ENCODE results near the gene ASB14.

ASB14 gene

DNA sequence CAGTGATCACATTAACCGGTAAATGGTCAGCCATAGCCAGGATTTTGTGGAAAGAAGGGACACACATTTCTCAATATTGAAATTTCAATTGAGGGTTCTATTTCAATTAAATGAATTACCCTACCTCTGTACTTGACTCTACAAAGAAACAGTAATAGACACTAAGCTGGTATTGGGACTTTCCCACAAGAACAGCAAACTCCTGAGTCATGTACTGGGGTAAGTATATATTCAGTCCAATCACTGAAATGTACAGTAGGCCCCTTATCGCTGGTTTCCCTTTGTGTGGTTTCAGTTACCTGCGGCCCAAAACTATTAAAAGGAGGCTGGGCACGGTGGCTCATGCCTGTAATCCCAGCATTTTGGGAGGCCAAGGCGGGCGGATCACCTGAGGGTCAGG is 17.6 kb downstream of the ASB14 start (continued):
- no peak for TF ChIP-seq ZNF274 (IDR thresholded peaks at IDR 0.05; ENCODE audit: low read length)
- no peak for TF ChIP-seq ZNF274 (tag by site-specific recombination; IDR thresholded peaks at IDR 0.05; ENCODE audit: borderline replicate concordance)
- no peak for TF ChIP-seq ZNF138 (tag by site-specific recombination; IDR thresholded peaks at IDR 0.05; ENCODE audit: borderline replicate concordance)

DNA sequence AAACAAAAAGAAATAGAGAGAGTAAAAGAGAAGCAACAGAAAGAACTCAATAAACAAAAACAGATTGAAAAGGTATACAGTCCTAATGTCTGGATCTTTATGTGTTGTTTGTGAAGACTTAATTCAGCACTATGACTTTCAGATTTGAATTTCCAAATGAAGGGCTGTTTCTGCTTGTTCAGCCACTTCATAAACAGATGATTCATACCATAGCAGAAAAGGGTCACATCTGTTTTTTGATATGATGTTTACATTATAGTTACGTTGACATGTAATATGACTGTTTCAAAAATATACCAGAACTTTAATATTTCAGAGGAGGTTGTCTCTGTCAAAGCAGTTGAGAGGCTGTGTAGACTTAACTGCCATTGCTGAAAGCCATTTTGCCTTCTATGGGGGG is 24.1 kb downstream of the ASB14 start:
- CTCF ChIA-PET, result no interaction called here

DNA sequence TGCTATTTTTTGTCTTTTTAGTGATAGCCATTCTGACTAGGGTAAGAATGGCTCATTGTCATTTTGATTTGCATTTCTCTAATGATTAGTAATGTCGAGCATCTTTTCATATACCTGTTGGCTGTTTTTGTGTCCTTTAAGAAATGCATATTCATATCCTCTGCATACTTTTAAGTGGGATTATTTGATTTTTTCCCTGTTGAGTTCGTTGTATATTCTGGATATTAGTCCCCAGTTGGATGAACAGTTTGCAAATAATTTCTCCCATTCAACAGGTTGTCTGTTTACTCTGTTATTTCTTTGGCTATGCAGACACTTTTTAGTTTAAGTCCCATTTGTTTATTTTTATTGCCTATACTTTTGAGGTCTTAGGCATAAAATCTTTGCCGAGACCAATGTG is 30.6 kb downstream of the ASB14 start:
- Histone ChIP-seq H3K4me1 (ENCODE audit: control insufficient read depth, insufficient read depth, low read length) (no peaks in the 10 kb centered on the region), H3K36me3 (ENCODE audit: control insufficient read depth in 2 of 2, insufficient read depth in 1 of 2, low read length in 2 of 2) (peaks cover 58 to 90% of the 10 kb centered on the region in 2 experiments)
- TF ChIP-seq SCRT2 (tag by site-specific recombination; IDR thresholded peaks at IDR 0.05) (peak; percentile 68), ZNF23 (tag by site-specific recombination; IDR thresholded peaks at IDR 0.05; ENCODE audit: borderline replicate concordance) (no peak), KLF16 (tag by site-specific recombination; IDR thresholded peaks at IDR 0.05) (no peak), SCRT1 (tag by site-specific recombination; IDR thresholded peaks at IDR 0.05; ENCODE audit: borderline replicate concordance) (peak; percentile 68), GFI1B (tag by site-specific recombination; IDR thresholded peaks at IDR 0.05) (no peak), KLF8 (tag by site-specific recombination; IDR thresholded peaks at IDR 0.05) (no peak)

More for the DNA sequence above, 24.1 kb downstream of the ASB14 start:
- no peak overlapping the region for H3K4me3 ChIP-seq (ENCODE audit: low read depth, low read length)
- no peak for TF ChIP-seq ZNF26 (tag by site-specific recombination; IDR thresholded peaks at IDR 0.05)
- TF ChIP-seq ZSCAN16 (tag by site-specific recombination; IDR thresholded peaks at IDR 0.05), result no peak
- TF ChIP-seq ZSCAN30 (tag by site-specific recombination; IDR thresholded peaks at IDR 0.05), result no peak
- no peak for TF ChIP-seq ZNF19 (tag by site-specific recombination; IDR thresholded peaks at IDR 0.05; ENCODE audit: low read depth)
- no peak for TF ChIP-seq ZNF175 (tag by site-specific recombination; IDR thresholded peaks at IDR 0.05)
- no peak for TF ChIP-seq ZNF274 (IDR thresholded peaks at IDR 0.05; ENCODE audit: low read length)
- TF ChIP-seq ZNF274 (tag by site-specific recombination; IDR thresholded peaks at IDR 0.05; ENCODE audit: borderline replicate concordance), result no peak
- TF ChIP-seq ZNF23 (tag by site-specific recombination; IDR thresholded peaks at IDR 0.05; ENCODE audit: borderline replicate concordance), result no peak
- TF ChIP-seq ZNF747 (tag by site-specific recombination; IDR thresholded peaks at IDR 0.05), result no peak
- no peak for TF ChIP-seq ZNF837 (tag by site-specific recombination; IDR thresholded peaks at IDR 0.05)
- no peak for TF ChIP-seq ZBTB11 (tag by site-specific recombination; conservative IDR thresholded peaks at IDR 0.05; ENCODE audit: low read depth)
- TF ChIP-seq ZNF529 (tag by site-specific recombination; IDR thresholded peaks at IDR 0.05; ENCODE audit: insufficient replicate concordance), result no peak
- no peak for TF ChIP-seq ZBTB7A (tag by site-specific recombination; IDR thresholded peaks at IDR 0.05; ENCODE audit: low read depth)
- TF ChIP-seq ZNF2 (tag by site-specific recombination; IDR thresholded peaks at IDR 0.05), result no peak
- TF ChIP-seq ZNF266 (tag by site-specific recombination; IDR thresholded peaks at IDR 0.05; ENCODE audit: low read depth), result no peak
- TF ChIP-seq REPIN1 (tag by site-specific recombination; IDR thresholded peaks at IDR 0.05; ENCODE audit: low read depth), result no peak
- H3K9me3 ChIP-seq (ENCODE audit: control insufficient read depth, insufficient read depth, low read depth, low read length), result no peaks in the 10 kb centered on the region
- POLR2A ChIA-PET, result no interaction called here
- peaks cover 40 to 71% of the 10 kb centered on the region in 2 experiments for H3K36me3 ChIP-seq (ENCODE audit: control insufficient read depth in 2 of 2, insufficient read depth in 1 of 2, low read length in 2 of 2)
- no peaks in the 10 kb centered on the region for H3K4me1 ChIP-seq (ENCODE audit: control insufficient read depth, insufficient read depth, low read length)
- no peak overlapping the region for H3K27ac ChIP-seq (ENCODE audit: extremely low read depth, low read depth, low read length)

More for the DNA sequence above, 30.6 kb downstream of the ASB14 start:
- Histone ChIP-seq H3K27ac (ENCODE audit: extremely low read depth, low read depth, low read length) (no peak overlapping the region), H3K9me3 (ENCODE audit: control insufficient read depth, insufficient read depth, low read depth, low read length) (no peaks in the 10 kb centered on the region), H3K4me3 (ENCODE audit: low read depth, low read length) (no peak overlapping the region)
- ChIA-PET POLR2A (no interaction called here), CTCF (no interaction called here)

Data from HEK293 (cell line).